HCT116 (cell line): ENCODE data around the gene ZBTB16.

ENCODE experiments used
- ELF1 ChIP-seq: IDR thresholded peaks from 2 replicates; pipeline ENCODE4 v1.6.1; 2012; ENCODE audit warnings: low read depth, borderline replicate concordance
- EZH2phosphoT487 ChIP-seq: fragments of 200-600 bp; IDR thresholded peaks from 2 replicates; pipeline ENCODE4 v1.6.1; 2018; ENCODE audit warnings: antibody characterized with exemption, borderline replicate concordance
- POLR2A ChIP-seq: IDR thresholded peaks from 2 replicates; pipeline ENCODE4 v1.7.0; 2011; ENCODE audit warnings: borderline replicate concordance; ENCODE audit not compliant: insufficient read depth, insufficient read length; ENCODE audit errors: extremely low read depth
- TF ChIP-seq, protein P1 (sequence below), 3 experiments: fragments of 200-600 bp in 1 of 3; sonication (generic) in 1 of 3; IDR thresholded peaks in 2 of 3; conservative IDR thresholded peaks in 1 of 3; 2 replicates each; pipeline ENCODE4 v1.5.1; 2012 to 2017; ENCODE audit warnings: low read depth in 2 of 3, low read length in 2 of 3, antibody characterized with exemption in 1 of 3, borderline replicate concordance in 1 of 3, control low read depth in 1 of 3, mild to moderate bottlenecking in 1 of 3, mixed read lengths in 1 of 3, mixed run types in 1 of 3, moderate library complexity in 1 of 3; ENCODE audit not compliant: insufficient read depth in 1 of 3

DNA sequence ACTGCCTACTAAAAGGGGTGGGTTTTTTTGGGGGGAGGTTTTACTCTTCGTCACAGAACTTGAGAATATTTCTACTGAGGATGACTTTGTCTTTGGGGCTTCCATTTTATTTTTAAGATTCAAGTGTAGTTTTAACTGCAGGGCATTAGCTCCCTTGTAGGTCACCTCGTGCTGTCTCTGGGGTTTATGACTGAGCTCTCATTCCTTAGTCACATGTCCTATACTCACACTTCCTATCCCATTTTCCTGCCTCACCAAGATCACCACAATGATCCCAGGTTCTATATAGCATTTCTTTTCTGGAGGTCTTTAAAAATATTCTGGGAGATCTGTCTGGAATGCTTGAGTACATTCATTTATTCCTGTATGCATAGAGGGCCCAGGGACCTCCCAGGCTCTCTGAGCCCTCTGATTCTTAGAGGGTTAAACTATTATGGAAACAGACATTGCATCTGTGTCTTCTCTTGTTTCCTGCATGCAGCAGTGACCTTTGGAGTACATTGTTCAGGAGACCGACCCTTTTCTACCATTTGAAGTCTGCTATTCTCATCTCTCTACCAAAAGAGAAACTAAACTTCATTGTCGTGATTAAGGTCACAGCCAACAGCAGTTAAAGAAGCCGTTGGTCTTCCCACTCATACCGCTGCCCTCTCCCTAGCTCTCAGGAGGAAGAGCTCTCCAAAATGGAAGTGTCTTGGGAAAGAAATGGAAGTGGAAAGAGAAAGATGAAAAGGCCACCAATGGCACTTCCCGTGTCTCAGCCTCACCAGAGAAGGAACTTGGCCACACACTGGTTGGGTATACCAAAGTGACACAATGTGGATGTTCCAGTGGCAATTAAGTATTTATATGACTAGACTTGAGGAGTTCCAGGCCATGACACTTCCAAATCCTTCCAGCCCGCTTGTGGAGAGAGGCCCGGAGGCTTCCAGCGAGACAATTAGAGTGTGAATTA lies 77.5 kb downstream of the ZBTB16 start:
- TF ChIP-seq POLR2A (no peak), EZH2phosphoT487 (no peak), ELF1 (no peak)
- TF ChIP-seq, protein P1, sequence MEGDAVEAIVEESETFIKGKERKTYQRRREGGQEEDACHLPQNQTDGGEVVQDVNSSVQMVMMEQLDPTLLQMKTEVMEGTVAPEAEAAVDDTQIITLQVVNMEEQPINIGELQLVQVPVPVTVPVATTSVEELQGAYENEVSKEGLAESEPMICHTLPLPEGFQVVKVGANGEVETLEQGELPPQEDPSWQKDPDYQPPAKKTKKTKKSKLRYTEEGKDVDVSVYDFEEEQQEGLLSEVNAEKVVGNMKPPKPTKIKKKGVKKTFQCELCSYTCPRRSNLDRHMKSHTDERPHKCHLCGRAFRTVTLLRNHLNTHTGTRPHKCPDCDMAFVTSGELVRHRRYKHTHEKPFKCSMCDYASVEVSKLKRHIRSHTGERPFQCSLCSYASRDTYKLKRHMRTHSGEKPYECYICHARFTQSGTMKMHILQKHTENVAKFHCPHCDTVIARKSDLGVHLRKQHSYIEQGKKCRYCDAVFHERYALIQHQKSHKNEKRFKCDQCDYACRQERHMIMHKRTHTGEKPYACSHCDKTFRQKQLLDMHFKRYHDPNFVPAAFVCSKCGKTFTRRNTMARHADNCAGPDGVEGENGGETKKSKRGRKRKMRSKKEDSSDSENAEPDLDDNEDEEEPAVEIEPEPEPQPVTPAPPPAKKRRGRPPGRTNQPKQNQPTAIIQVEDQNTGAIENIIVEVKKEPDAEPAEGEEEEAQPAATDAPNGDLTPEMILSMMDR (IDR thresholded peaks at IDR 0.05 in 2 of 3, conservative IDR thresholded peaks at IDR 0.05 in 1 of 3; ENCODE audit: borderline replicate concordance in 1 of 3, insufficient read depth in 1 of 3, low read depth in 2 of 3, low read length in 2 of 3): no peak
